Cortex of kidney (tissue), 1 donor: ENCODE results near the gene ELMOD1.

ENCODE experiments used
- DNase-seq: peaks from one replicate; lab custom pipeline; 2025; lab: John Stamatoyannopoulos, UW

ELMOD1 gene

GRCh38 chr11:107583629-107584195 lies 7.2 kb upstream of the ELMOD1 start:
- DNase-seq: no peak

- no peak for DNase-seq
These were observed 3.5 kb upstream of the ELMOD1 start for GRCh38 chr11:107587306-107587979.

DNA sequence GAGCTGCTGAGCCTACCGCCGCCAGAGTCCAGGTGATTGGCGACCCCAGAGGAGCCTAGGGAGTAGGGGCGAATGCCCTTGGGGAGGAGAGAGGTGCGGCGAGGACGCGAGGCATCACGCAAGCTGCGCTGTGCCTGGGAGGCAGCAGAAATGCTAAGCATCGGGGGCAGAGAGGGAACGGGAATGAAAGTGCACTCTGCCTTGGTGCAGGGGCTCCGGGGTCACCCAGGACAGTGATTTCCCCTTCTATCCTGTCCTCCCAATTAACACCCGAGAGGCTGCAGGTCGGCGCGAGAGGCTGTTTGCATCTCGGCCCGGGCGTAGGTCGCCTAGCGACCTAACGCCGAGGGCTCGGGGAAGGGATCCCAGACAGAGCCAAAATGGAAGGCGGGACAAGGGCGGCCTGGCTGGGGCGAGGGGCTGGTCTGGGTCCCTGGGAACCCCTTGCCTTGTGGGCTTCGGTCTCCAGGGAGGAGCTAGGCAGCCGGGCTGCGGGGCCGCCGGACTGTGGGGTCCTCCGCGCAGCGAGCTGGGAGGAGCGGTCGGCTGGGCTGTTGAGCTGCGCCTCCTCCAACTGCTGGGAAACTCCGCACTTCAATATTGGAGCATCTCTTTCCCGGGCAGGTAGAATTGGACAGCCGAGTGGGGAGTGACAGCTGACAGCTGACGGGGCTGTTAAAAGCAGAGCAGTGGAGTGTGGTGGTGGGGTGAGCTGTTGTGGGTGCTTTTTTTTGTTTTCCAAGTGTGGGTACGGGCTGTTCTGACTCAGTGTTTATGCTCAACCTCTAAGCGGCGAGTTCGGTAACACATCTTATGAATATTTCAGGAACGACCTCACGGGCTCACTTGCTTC lies 657 bp downstream of the ELMOD1 start:
- DNase-seq: no peak

DNA sequence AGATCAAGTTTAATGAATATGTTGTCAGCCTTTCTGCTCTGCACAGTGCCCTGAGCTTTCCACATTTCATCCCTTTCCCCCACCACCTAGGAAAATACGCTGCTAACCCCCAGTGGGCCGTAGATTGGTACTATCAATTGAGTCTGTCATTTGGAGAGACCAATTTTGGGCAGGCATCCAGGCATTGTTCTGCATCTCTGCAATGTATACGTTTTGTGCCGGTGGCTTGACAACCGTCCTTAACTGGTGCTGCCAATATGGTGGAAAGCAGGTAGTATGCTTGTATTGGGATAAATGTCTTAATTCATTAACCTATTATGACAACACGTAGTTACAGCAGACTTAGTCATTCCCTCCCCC lies 1.3 kb downstream of the ELMOD1 start:
- DNase-seq: no peak

- DNase-seq: no peak
These were observed 1.9 kb downstream of the ELMOD1 start for GRCh38 chr11:107592813-107593212.

DNA sequence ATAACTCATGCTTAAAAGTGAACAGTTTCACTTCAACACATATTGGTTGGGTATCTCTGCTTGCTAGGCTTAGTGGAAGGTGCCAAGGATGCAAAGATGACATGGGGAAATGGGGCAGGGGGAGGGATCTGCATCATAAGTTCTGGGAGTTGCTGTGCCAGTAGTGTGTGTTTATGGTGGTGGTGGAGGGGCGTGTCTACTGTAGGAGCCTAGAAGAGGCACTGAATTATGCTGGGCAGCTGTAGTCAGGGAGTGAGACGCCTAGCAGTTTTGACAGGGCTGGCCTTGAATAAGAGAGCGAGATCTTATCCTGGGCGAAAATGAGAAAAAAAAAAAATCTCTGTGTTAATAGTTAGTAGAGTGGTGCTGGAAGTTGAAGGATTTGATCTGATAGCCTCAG lies 3.0 kb downstream of the ELMOD1 start:
- DNase-seq: no peak

- no peak for DNase-seq
These were observed 3.8 kb downstream of the ELMOD1 start for GRCh38 chr11:107594736-107595135.

DNA sequence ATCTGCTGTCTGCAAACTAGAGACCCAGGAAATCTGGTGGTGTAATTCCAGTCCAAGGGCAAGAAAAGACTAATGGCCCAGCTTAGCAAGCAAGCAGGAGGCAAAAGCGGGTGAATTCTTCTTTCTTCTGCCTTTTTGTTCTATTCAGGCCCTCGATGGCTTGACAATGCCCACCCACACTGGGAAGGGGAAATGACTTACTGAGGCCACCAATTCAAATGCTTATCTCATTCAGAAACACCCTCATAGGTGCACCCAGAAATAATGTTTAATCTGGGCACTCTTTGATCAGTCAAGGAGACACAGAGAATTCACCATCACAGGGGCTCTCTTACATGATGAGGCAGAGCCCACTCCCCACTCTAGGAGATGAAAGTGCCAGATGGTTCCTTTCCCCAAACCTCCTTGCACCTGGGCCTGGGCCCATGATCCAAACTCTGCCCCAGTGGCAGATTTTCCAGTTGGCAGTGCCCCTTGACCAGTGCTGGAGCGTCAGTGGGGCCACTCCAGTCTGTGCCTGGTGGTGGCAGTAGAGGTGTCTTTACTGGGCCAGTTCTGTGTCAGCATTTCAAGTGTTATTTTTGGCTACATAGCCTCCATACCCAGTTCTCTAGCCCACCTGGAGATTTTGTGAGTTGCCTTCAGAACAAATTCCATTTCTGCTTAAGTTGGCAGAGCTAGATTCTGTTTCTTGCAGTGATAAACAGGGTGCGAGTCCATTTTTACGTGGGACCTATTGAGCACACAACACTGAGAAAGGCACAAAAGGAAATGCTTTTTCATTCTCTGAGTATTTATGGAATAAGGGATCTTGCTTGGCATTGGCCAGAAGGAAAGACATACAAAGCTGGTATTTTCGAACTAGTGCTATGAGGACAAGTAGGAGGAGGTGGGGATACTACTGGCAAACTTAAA lies 7.5 kb downstream of the ELMOD1 start:
- no peak for DNase-seq

DNA sequence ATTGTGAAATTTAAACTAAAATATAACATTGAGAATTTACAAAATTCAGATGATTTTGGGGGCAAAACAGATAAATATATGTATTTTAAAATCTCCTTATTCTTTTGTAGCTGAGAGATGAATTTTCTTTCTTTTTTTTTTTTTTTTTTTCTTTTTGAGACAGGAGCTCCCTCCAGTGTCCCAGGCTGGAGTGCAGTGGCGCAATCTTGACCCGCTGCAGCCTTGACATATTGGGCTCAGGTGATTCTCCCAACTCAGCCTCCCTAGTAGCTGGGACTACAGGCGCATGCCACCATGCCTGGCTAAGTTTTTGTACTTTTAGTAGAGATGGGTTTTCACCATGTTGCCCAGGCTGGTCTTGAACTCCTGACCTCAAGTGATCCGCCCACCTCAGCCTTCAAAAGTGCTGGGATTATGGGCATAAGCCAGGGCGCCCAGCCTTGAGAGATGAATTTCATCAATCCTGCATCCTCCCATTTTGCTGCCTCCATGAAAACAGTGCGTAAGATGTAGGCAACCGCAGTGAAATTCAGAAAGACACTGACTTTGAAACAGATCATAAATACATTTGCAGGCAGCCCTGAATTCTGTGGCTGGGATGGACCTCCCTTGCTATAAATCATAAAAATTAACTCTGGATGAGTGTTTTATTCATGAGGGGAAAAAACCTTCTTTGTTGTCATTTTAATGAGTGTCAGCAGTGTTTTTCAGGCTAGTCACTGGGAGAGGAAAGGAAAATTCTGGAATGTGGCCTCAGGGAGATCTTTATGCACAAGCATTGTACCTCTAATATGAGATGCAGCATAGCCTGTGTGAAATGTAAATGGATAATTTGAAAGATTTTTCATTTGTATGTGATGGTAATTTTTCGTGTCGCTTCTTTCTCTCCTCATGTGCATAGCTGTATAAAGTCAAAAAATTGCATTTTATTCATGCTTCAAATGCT lies 14.4 kb downstream of the ELMOD1 start:
- no peak for DNase-seq

GRCh38 chr11:107606141-107606540 lies 15.2 kb downstream of the ELMOD1 start:
- no peak for DNase-seq

- no peak for DNase-seq
These were observed 17.9 kb downstream of the ELMOD1 start for GRCh38 chr11:107608809-107609208.

DNA sequence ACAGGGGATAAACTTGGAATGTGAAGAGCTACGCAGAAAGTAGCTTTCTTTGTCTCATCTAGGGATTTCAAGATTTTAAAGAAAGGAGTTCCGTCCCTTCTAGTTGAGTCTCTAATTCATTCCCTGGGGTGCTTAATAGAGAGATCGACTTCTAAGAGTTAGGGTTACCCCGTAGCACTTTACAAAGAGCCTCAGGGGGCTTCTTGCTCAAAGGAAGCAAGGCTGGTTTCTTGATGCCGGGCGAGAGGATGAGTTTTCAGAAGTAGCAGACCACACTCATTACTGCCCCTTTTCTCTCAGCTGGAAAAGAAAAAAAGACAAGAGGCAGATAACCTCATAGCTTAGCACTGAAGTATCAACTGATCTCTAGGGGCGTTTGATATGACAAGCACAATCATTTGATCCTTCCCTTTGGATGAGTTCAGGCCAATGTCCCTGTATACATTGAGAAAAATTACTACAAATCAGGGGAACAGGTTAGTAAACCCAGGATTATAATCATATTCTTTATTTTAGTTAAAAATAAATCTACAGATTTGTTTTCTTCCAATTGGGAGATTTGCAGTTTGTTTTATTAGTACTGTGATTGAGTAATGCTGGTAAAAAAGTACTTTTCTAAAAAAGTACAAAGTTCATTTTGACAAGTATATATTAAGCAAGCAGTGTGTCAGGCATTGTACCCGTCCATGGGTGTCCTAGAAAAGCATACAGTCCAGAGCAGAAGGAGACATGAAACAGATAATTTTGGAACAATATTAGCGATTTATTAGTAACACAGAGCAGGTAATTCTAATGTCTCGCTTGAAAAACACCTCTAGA lies 18.7 kb downstream of the ELMOD1 start:
- DNase-seq: no peak

- DNase-seq: no peak
These were observed 21.5 kb downstream of the ELMOD1 start for GRCh38 chr11:107612445-107612844.

- DNase-seq: no peak
These were observed 29.0 kb downstream of the ELMOD1 start for GRCh38 chr11:107619926-107620325.

GRCh38 chr11:107621081-107621480 lies 30.1 kb downstream of the ELMOD1 start:
- DNase-seq: no peak

DNA sequence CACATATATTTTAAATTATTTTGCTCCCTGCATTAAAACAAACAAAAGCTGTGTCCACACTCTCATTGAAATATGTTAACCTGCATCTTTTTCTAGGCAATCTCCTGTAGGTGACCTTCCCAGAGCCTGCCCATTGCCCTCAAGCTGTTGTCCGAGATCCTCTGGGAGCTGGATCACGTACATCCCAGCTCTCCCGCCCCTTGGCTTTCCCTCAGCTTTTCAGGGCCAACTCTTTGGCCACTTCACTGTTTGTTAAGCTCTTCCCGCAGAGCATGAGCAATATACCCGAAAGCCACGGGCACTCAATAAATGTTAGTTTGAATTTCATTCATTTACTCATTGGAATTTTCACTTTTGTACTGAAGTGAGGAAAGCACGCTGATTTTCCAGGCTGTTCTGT lies 32.2 kb downstream of the ELMOD1 start:
- DNase-seq: no peak

- no peak for DNase-seq
These were observed 34.2 kb downstream of the ELMOD1 start for GRCh38 chr11:107624983-107625684.

DNA sequence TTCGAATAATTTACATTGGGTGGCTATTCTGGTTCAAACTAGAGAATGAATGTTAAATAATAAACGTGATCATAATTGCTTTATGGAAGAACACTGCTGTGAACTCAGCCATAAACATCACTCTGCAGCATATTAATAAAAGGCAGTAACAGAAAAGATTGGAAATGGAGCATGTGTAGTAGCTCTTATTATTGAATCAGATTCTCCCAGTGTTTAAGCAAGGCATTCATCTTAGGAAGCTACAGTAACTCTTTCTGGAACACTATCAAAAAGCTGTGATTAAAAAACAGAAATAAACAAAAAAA lies 34.7 kb downstream of the ELMOD1 start:
- no peak for DNase-seq

- DNase-seq: no peak
These were observed 40.1 kb downstream of the ELMOD1 start for GRCh38 chr11:107631043-107631442.

DNA sequence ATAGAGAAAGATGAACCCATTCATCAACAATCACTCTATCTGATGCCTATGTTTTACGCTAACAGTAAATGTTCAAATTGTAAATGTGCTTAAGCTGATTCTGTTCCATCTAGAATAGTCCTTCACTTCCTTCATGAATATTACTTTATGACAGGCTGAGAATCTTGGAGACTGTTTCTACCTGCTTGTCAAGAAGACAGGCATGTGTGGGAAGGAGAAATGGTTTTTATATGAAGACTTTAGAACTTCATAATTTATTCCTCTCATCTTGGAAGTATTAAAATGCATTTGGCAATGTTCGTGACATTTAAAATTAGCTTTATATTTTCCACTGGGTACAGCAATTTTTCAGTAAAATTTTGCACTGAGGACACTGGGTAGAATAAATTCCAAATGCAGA lies 41.0 kb downstream of the ELMOD1 start:
- no peak for DNase-seq
